ENCODE data around the gene KLHL22. TPM values are rescaled to one million over a fixed set of nuclear protein-coding genes. Genes with fewer than 3 reads are reported as not detected.
"Not testable (repeated sequence)": the region's sequence is repeated elsewhere in the genome, so short reads cannot be mapped to it uniquely, and the experiment has no call there.

Gene KLHL22
- polyA plus RNA-seq, 2 donors, result 5.7 to 6.3 TPM

DNA sequence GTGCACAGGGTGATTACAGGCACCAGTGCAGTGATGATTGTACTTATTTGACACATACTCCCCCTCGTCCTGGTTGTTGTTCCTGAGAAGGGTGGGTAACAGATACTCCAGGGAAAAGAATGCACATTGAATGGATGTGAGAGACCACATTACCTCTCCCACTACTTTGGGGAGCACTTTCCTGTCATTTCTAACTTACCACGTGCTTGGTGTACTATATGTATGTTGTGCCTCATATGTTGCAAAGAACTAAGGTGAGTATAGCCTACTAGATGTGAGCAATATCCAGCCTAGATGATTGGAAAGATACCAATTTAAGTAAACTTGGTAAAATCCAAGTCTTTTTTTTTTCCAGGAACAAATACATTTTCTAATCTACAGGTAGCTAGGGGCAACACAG lies 43.7 kb downstream of the KLHL22 start:
- Histone ChIP-seq H3K36me3 (ENCODE audit: control insufficient read depth in 2 of 2, insufficient read depth in 2 of 2, low read length in 1 of 2) (no peaks in the 10 kb centered on the region), H3K9me3 (ENCODE audit: control insufficient read depth in 2 of 2, insufficient read depth in 1 of 2, low read depth in 1 of 2, low read length in 1 of 2) (no peaks in the 10 kb centered on the region), H3K27ac (ENCODE audit: low read depth in 2 of 2, low read length in 1 of 2) (no peak overlapping the region), H3K4me3 (ENCODE audit: low read depth in 1 of 2, low read length in 2 of 2) (no peak overlapping the region), H3K27me3 (ENCODE audit: control insufficient read depth in 1 of 2, insufficient read depth in 2 of 2, low read length in 2 of 2) (no peaks in the 10 kb centered on the region), H3K4me1 (ENCODE audit: control insufficient read depth in 2 of 2, insufficient read depth in 2 of 2, low read length in 1 of 2) (no peaks in the 10 kb centered on the region)
- 86 to 88% methylated on average over 2 of the region's 2 CpGs for WGBS, 2 donors

- WGBS, 2 donors, result 95 to 96% methylated on average over 15 of the region's 15 CpGs
- not testable (repeated sequence) for H3K4me1 ChIP-seq (ENCODE audit: control insufficient read depth in 2 of 2, insufficient read depth in 2 of 2, low read length in 1 of 2); H3K27me3 ChIP-seq (ENCODE audit: control insufficient read depth in 1 of 2, insufficient read depth in 2 of 2, low read length in 2 of 2); H3K4me3 ChIP-seq (ENCODE audit: low read depth in 1 of 2, low read length in 2 of 2); H3K36me3 ChIP-seq (ENCODE audit: control insufficient read depth in 2 of 2, insufficient read depth in 2 of 2, low read length in 1 of 2); H3K9me3 ChIP-seq (ENCODE audit: control insufficient read depth in 2 of 2, insufficient read depth in 1 of 2, low read depth in 1 of 2, low read length in 1 of 2); H3K27ac ChIP-seq (ENCODE audit: low read depth in 2 of 2, low read length in 1 of 2)
Measured at GRCh38 chr22:20451129-20451778, 44.3 kb downstream of the KLHL22 start.

DNA sequence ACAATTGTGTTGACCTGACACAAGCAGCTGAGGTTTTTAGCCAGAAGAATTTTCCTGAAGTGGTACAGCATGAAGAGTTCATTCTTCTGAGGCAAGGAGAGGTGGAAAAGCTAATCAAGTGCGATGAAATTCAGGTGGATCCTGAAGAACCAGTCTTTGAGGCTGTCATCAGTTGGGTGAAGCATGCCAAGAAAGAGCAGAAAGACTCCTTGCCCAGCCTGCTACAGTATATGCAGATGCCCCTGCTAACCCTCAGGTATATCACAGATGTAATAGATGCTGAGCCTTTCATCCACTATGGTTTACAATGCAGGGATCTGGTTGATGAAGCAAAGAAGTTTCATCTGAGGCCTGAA lies 45.1 kb downstream of the KLHL22 start:
- no peak overlapping the region for H3K27ac ChIP-seq (ENCODE audit: low read depth in 2 of 2, low read length in 1 of 2)
- peaks cover 0 to 3% of the 10 kb centered on the region in 2 donors for H3K36me3 ChIP-seq (ENCODE audit: control insufficient read depth in 2 of 2, insufficient read depth in 2 of 2, low read length in 1 of 2)
- H3K9me3 ChIP-seq (ENCODE audit: control insufficient read depth in 2 of 2, insufficient read depth in 1 of 2, low read depth in 1 of 2, low read length in 1 of 2), result no peaks in the 10 kb centered on the region
- WGBS, 2 donors, result 71 to 84% methylated on average over 1 of the region's 1 CpG
- H3K27me3 ChIP-seq (ENCODE audit: control insufficient read depth in 1 of 2, insufficient read depth in 2 of 2, low read length in 2 of 2), result no peaks in the 10 kb centered on the region
- no peak overlapping the region for H3K4me3 ChIP-seq (ENCODE audit: low read depth in 1 of 2, low read length in 2 of 2)
- H3K4me1 ChIP-seq (ENCODE audit: control insufficient read depth in 2 of 2, insufficient read depth in 2 of 2, low read length in 1 of 2), result no peaks in the 10 kb centered on the region

DNA sequence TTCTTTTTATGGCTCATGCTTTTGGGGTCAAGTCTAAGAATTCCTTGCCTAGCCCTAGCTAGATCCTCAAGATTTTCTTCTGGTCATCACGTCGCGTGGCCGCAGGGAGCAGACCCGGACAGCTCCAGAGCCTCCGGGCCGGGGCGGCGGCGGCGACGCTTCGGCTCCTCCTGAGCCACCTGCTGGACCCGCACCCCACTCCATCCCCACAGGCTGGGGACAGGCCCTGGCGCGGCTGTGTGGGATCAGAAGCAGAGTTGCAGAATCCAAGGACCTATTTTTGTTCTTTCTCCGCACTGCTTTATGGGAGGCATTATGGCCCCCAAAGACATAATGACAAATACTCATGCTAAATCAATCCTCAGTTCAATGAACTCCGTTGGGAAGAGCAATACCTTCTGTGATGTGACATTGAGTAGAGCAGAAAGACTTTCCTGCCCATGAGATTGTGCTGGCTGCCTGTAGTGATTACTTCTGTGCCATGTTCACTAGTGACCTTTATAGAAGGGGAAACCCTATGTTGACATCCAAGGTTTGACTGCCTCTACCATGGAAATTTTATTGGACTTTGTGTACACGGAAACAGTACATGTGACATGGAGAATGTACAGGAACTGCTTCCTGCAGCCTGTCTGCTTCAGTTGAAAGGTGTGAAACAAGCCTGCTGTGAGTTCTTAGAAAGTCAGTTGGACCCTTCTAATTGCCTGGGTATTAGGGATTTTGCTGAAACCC lies 45.6 kb downstream of the KLHL22 start:
- Histone ChIP-seq H3K36me3 (ENCODE audit: control insufficient read depth in 2 of 2, insufficient read depth in 2 of 2, low read length in 1 of 2) (peaks cover 0 to 3% of the 10 kb centered on the region in 2 donors), H3K27ac (ENCODE audit: low read depth in 2 of 2, low read length in 1 of 2) (no peak overlapping the region), H3K9me3 (ENCODE audit: control insufficient read depth in 2 of 2, insufficient read depth in 1 of 2, low read depth in 1 of 2, low read length in 1 of 2) (no peaks in the 10 kb centered on the region), H3K4me1 (ENCODE audit: control insufficient read depth in 2 of 2, insufficient read depth in 2 of 2, low read length in 1 of 2) (no peaks in the 10 kb centered on the region), H3K4me3 (ENCODE audit: low read depth in 1 of 2, low read length in 2 of 2) (no peak overlapping the region), H3K27me3 (ENCODE audit: control insufficient read depth in 1 of 2, insufficient read depth in 2 of 2, low read length in 2 of 2) (no peaks in the 10 kb centered on the region)
- 94 to 96% methylated on average over 19 of the region's 19 CpGs for WGBS, 2 donors

- Histone ChIP-seq H3K36me3 (ENCODE audit: control insufficient read depth in 2 of 2, insufficient read depth in 2 of 2, low read length in 1 of 2) (peaks cover 2 to 3% of the 10 kb centered on the region in 2 donors), H3K4me3 (ENCODE audit: low read depth in 1 of 2, low read length in 2 of 2) (no peak overlapping the region), H3K9me3 (ENCODE audit: control insufficient read depth in 2 of 2, insufficient read depth in 1 of 2, low read depth in 1 of 2, low read length in 1 of 2) (no peaks in the 10 kb centered on the region), H3K4me1 (ENCODE audit: control insufficient read depth in 2 of 2, insufficient read depth in 2 of 2, low read length in 1 of 2) (no peaks in the 10 kb centered on the region), H3K27me3 (ENCODE audit: control insufficient read depth in 1 of 2, insufficient read depth in 2 of 2, low read length in 2 of 2) (no peaks in the 10 kb centered on the region), H3K27ac (ENCODE audit: low read depth in 2 of 2, low read length in 1 of 2) (no peak overlapping the region)
- 88 to 89% methylated on average over 5 of the region's 5 CpGs for WGBS, 2 donors
Measured at GRCh38 chr22:20448630-20449029, 47.0 kb downstream of the KLHL22 start.

DNA sequence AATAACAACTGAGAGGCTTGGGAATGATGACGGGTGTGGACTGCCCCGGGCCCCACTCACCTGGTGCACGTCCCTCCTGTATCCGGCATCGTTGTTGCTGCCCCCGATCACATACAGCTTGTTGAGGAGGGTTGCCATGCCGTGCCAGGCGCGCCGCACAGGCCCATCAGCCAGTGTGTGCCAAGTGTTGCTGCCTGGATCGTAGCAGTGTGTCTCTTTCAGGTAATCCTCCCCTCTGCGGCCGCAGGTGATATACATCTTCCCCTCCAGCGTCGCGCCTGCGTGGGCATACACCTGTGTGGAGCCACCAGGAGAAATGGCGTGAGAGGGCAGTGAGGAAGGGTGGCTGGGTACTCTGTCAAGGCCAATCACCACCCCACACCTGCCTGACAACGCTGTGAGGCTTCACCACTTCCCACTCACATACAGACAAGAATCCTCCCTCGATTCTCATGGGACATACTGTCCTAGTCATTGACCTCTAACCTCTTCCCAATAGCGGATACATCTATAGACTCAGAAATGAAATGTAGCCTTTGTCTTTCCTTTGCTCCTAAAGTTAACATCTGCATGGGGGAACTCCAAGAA lies 49.1 kb downstream of the KLHL22 start:
- Histone ChIP-seq H3K27me3 (ENCODE audit: control insufficient read depth in 1 of 2, insufficient read depth in 2 of 2, low read length in 2 of 2) (no peaks in the 10 kb centered on the region), H3K4me1 (ENCODE audit: control insufficient read depth in 2 of 2, insufficient read depth in 2 of 2, low read length in 1 of 2) (peaks cover 0 to 2% of the 10 kb centered on the region in 2 donors), H3K36me3 (ENCODE audit: control insufficient read depth in 2 of 2, insufficient read depth in 2 of 2, low read length in 1 of 2) (peaks cover 2 to 6% of the 10 kb centered on the region in 2 donors), H3K9me3 (ENCODE audit: control insufficient read depth in 2 of 2, insufficient read depth in 1 of 2, low read depth in 1 of 2, low read length in 1 of 2) (no peaks in the 10 kb centered on the region), H3K4me3 (ENCODE audit: low read depth in 1 of 2, low read length in 2 of 2) (no peak overlapping the region), H3K27ac (ENCODE audit: low read depth in 2 of 2, low read length in 1 of 2) (no peak overlapping the region)
- WGBS, 2 donors, result 93 to 95% methylated on average over 21 of the region's 21 CpGs

DNA sequence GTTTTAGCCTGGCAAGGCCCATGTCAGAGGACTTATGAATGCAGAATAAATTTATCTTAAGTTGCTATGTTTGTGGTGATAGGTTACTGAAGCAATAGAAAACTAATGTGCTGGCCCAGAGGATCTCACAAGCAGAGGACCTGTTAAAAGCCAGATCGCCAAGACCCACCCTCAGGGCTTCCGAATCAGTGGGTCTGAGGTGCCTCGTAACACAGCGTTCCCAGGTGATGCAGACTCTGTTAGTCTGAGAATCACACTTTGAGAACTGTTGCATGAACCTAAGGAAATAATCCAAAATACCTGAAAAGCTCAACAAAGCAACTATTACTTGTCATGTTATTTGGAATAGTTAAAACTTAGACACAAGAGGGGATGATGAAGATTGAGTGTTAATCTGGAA lies 51.3 kb downstream of the KLHL22 start:
- no peak overlapping the region for H3K4me3 ChIP-seq (ENCODE audit: low read depth in 1 of 2, low read length in 2 of 2)
- H3K27me3 ChIP-seq (ENCODE audit: control insufficient read depth in 1 of 2, insufficient read depth in 2 of 2, low read length in 2 of 2), result no peaks in the 10 kb centered on the region
- 97% methylated on average over 4 of the region's 4 CpGs for WGBS, 2 donors
- H3K9me3 ChIP-seq (ENCODE audit: control insufficient read depth in 2 of 2, insufficient read depth in 1 of 2, low read depth in 1 of 2, low read length in 1 of 2), result no peaks in the 10 kb centered on the region
- peaks cover 0 to 2% of the 10 kb centered on the region in 2 donors for H3K4me1 ChIP-seq (ENCODE audit: control insufficient read depth in 2 of 2, insufficient read depth in 2 of 2, low read length in 1 of 2)
- H3K36me3 ChIP-seq (ENCODE audit: control insufficient read depth in 2 of 2, insufficient read depth in 2 of 2, low read length in 1 of 2), result peaks cover 2 to 6% of the 10 kb centered on the region in 2 donors
- H3K27ac ChIP-seq (ENCODE audit: low read depth in 2 of 2, low read length in 1 of 2), result no peak overlapping the region

DNA sequence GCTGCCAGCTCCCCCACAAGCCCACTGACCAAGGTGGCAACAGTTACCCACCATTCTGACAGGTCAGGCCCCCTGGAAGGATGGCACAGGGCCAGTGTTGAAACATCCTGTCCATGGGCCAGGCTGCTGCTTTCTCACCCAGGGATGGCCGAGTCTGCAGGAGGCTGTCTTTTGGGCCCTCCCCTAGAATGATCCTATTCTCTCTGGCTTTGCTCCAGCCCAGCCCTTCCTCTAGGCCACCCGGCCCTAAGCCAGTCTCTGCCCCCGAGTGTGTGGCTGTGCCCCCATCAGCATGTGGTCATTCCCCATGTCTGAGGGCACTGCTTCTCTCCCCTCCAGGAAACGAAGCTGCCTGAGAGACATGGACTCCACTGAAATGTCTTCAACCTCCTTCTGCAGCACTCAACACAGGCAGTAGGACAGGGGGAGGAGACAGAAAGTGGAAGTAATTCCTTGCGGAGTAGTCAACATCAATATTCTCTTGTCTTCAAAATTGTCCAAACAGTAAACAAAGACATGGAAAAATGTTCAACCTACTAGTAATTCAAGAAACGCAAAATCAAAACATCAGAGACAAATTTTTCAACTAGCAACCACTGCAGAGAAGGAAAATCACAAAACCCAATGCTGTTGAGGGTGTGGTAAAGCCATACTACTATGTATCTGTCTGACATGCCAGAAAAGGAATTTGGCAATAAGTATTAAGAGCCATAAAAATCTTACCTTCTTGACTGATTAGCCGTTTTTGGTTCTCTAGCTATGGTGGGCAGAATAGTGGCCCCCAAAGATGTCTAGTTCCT lies 52.9 kb downstream of the KLHL22 start:
- Histone ChIP-seq H3K27ac (ENCODE audit: low read depth in 2 of 2, low read length in 1 of 2) (no peak overlapping the region), H3K4me1 (ENCODE audit: control insufficient read depth in 2 of 2, insufficient read depth in 2 of 2, low read length in 1 of 2) (peaks cover 0 to 2% of the 10 kb centered on the region in 2 donors), H3K27me3 (ENCODE audit: control insufficient read depth in 1 of 2, insufficient read depth in 2 of 2, low read length in 2 of 2) (peaks cover 0 to 6% of the 10 kb centered on the region in 2 donors), H3K4me3 (ENCODE audit: low read depth in 1 of 2, low read length in 2 of 2) (no peak overlapping the region), H3K9me3 (ENCODE audit: control insufficient read depth in 2 of 2, insufficient read depth in 1 of 2, low read depth in 1 of 2, low read length in 1 of 2) (no peaks in the 10 kb centered on the region), H3K36me3 (ENCODE audit: control insufficient read depth in 2 of 2, insufficient read depth in 2 of 2, low read length in 1 of 2) (peaks cover 2 to 6% of the 10 kb centered on the region in 2 donors)
- 69 to 71% methylated on average over 7 of the region's 7 CpGs for WGBS, 2 donors

GRCh38 chr22:20441631-20442484 lies 53.7 kb downstream of the KLHL22 start:
- Histone ChIP-seq H3K36me3 (ENCODE audit: control insufficient read depth in 2 of 2, insufficient read depth in 2 of 2, low read length in 1 of 2) (peaks cover 2 to 6% of the 10 kb centered on the region in 2 donors), H3K27me3 (ENCODE audit: control insufficient read depth in 1 of 2, insufficient read depth in 2 of 2, low read length in 2 of 2) (peaks cover 0 to 13% of the 10 kb centered on the region in 2 donors), H3K27ac (ENCODE audit: low read depth in 2 of 2, low read length in 1 of 2) (no peak overlapping the region), H3K4me3 (ENCODE audit: low read depth in 1 of 2, low read length in 2 of 2) (no peak overlapping the region), H3K9me3 (ENCODE audit: control insufficient read depth in 2 of 2, insufficient read depth in 1 of 2, low read depth in 1 of 2, low read length in 1 of 2) (no peaks in the 10 kb centered on the region), H3K4me1 (ENCODE audit: control insufficient read depth in 2 of 2, insufficient read depth in 2 of 2, low read length in 1 of 2) (peaks cover 3 to 7% of the 10 kb centered on the region in 2 donors)
- 83 to 85% methylated on average over 21 of the region's 21 CpGs for WGBS, 2 donors
